ENCODE data around the gene SCUBE1.

SCUBE1 gene

GRCh38 chr22:43200031-43200430 lies 143.1 kb downstream of the SCUBE1 start:
- no peaks in the 10 kb centered on the region for H3K9me3 ChIP-seq (ENCODE audit: low read depth, low read length)
- H3K36me3 ChIP-seq (ENCODE audit: insufficient read depth, low read length): no peaks in the 10 kb centered on the region
- TF ChIP-seq POLR2AphosphoS5 (IDR thresholded peaks at IDR 0.05; ENCODE audit: borderline replicate concordance, low read depth, low read length) (no peak), EZH2 (IDR thresholded peaks at IDR 0.05) (no peak), FOXP2 (optimal IDR thresholded peaks at IDR 0.05; ENCODE audit: control extremely low read depth, extremely low read length, insufficient read depth) (no peak)
- no peak for DNase-seq (ENCODE audit: low read depth, low spot score)
- no peak overlapping the region for H3K27ac ChIP-seq
- H3K4me3 ChIP-seq: no peak overlapping the region
- H3K9ac ChIP-seq (ENCODE audit: insufficient read length): no peak overlapping the region

GRCh38 chr22:43199541-43199940 lies 143.6 kb downstream of the SCUBE1 start:
- no peaks in the 10 kb centered on the region for H3K9me3 ChIP-seq (ENCODE audit: low read depth, low read length)
- no peak overlapping the region for H3K4me3 ChIP-seq
- H3K9ac ChIP-seq (ENCODE audit: insufficient read length): no peak overlapping the region
- TF ChIP-seq POLR2AphosphoS5 (IDR thresholded peaks at IDR 0.05; ENCODE audit: borderline replicate concordance, low read depth, low read length) (no peak), EZH2 (IDR thresholded peaks at IDR 0.05) (no peak), FOXP2 (optimal IDR thresholded peaks at IDR 0.05; ENCODE audit: control extremely low read depth, extremely low read length, insufficient read depth) (no peak)
- H3K27ac ChIP-seq: no peak overlapping the region
- no peak for DNase-seq (ENCODE audit: low read depth, low spot score)
- no peaks in the 10 kb centered on the region for H3K36me3 ChIP-seq (ENCODE audit: insufficient read depth, low read length)

- Histone ChIP-seq H3K36me3 (ENCODE audit: insufficient read depth, low read length) (no peaks in the 10 kb centered on the region), H3K9ac (ENCODE audit: insufficient read length) (no peak overlapping the region)
- TF ChIP-seq EZH2 (IDR thresholded peaks at IDR 0.05): no peak
- no peak for TF ChIP-seq FOXP2 (optimal IDR thresholded peaks at IDR 0.05; ENCODE audit: control extremely low read depth, extremely low read length, insufficient read depth)
- no peak for TF ChIP-seq POLR2AphosphoS5 (IDR thresholded peaks at IDR 0.05; ENCODE audit: borderline replicate concordance, low read depth, low read length)
Observed at GRCh38 chr22:43198936-43199335, 144.2 kb downstream of the SCUBE1 start.

GRCh38 chr22:43198126-43198525 lies 145.0 kb downstream of the SCUBE1 start:
- Histone ChIP-seq H3K4me3 (no peak overlapping the region), H3K36me3 (ENCODE audit: insufficient read depth, low read length) (no peaks in the 10 kb centered on the region), H3K9me3 (ENCODE audit: low read depth, low read length) (no peaks in the 10 kb centered on the region), H3K9ac (ENCODE audit: insufficient read length) (no peak overlapping the region), H3K27ac (no peak overlapping the region)
- no peak for DNase-seq (ENCODE audit: low read depth, low spot score)
- TF ChIP-seq FOXP2 (optimal IDR thresholded peaks at IDR 0.05; ENCODE audit: control extremely low read depth, extremely low read length, insufficient read depth) (no peak), POLR2AphosphoS5 (IDR thresholded peaks at IDR 0.05; ENCODE audit: borderline replicate concordance, low read depth, low read length) (no peak), EZH2 (IDR thresholded peaks at IDR 0.05) (no peak)

More at GRCh38 chr22:43198936-43199335, 144.2 kb downstream of the SCUBE1 start:
- no peak overlapping the region for H3K27ac ChIP-seq
- H3K4me3 ChIP-seq: no peak overlapping the region
- DNase-seq (ENCODE audit: low read depth, low spot score): no peak
- no peaks in the 10 kb centered on the region for H3K9me3 ChIP-seq (ENCODE audit: low read depth, low read length)

- Histone ChIP-seq H3K36me3 (ENCODE audit: insufficient read depth, low read length) (no peaks in the 10 kb centered on the region), H3K9ac (ENCODE audit: insufficient read length) (no peak overlapping the region), H3K27ac (no peak overlapping the region), H3K4me3 (no peak overlapping the region), H3K9me3 (ENCODE audit: low read depth, low read length) (no peaks in the 10 kb centered on the region)
- TF ChIP-seq FOXP2 (optimal IDR thresholded peaks at IDR 0.05; ENCODE audit: control extremely low read depth, extremely low read length, insufficient read depth): no peak
- TF ChIP-seq EZH2 (IDR thresholded peaks at IDR 0.05): no peak
- no peak for TF ChIP-seq POLR2AphosphoS5 (IDR thresholded peaks at IDR 0.05; ENCODE audit: borderline replicate concordance, low read depth, low read length)
- DNase-seq (ENCODE audit: low read depth, low spot score): no peak
Observed at GRCh38 chr22:43197271-43197941, 145.8 kb downstream of the SCUBE1 start.

- TF ChIP-seq POLR2AphosphoS5 (IDR thresholded peaks at IDR 0.05; ENCODE audit: borderline replicate concordance, low read depth, low read length) (no peak), FOXP2 (optimal IDR thresholded peaks at IDR 0.05; ENCODE audit: control extremely low read depth, extremely low read length, insufficient read depth) (no peak)
- Histone ChIP-seq H3K4me3 (no peak overlapping the region), H3K36me3 (ENCODE audit: insufficient read depth, low read length) (no peaks in the 10 kb centered on the region), H3K27ac (no peak overlapping the region), H3K9ac (ENCODE audit: insufficient read length) (no peak overlapping the region), H3K9me3 (ENCODE audit: low read depth, low read length) (no peaks in the 10 kb centered on the region)
- no peak for DNase-seq (ENCODE audit: low read depth, low spot score)
Observed at GRCh38 chr22:43191831-43192230, 151.3 kb downstream of the SCUBE1 start.

- no peaks in the 10 kb centered on the region for H3K9me3 ChIP-seq (ENCODE audit: low read depth, low read length)
- TF ChIP-seq FOXP2 (optimal IDR thresholded peaks at IDR 0.05; ENCODE audit: control extremely low read depth, extremely low read length, insufficient read depth) (no peak), EZH2 (IDR thresholded peaks at IDR 0.05) (no peak), POLR2AphosphoS5 (IDR thresholded peaks at IDR 0.05; ENCODE audit: borderline replicate concordance, low read depth, low read length) (no peak)
Observed at GRCh38 chr22:43188829-43189545, 154.2 kb downstream of the SCUBE1 start.

GRCh38 chr22:43187171-43188099 lies 155.7 kb downstream of the SCUBE1 start:
- Histone ChIP-seq H3K27ac (peak overlapping the region; percentile 92), H3K9me3 (ENCODE audit: low read depth, low read length) (no peaks in the 10 kb centered on the region), H3K36me3 (ENCODE audit: insufficient read depth, low read length) (peaks cover 5% of the 10 kb centered on the region; the same call in 1 of the 2 replicates), H3K4me3 (peak overlapping the region; percentile 83), H3K9ac (ENCODE audit: insufficient read length) (peak overlapping the region; percentile 76)
- DNase-seq (ENCODE audit: low read depth, low spot score): peak; percentile 63
- TF ChIP-seq POLR2AphosphoS5 (IDR thresholded peaks at IDR 0.05; ENCODE audit: borderline replicate concordance, low read depth, low read length) (peak; percentile 87), FOXP2 (optimal IDR thresholded peaks at IDR 0.05; ENCODE audit: control extremely low read depth, extremely low read length, insufficient read depth) (no peak)

More at GRCh38 chr22:43188829-43189545, 154.2 kb downstream of the SCUBE1 start:
- no peaks in the 10 kb centered on the region for H3K36me3 ChIP-seq (ENCODE audit: insufficient read depth, low read length)
- no peak overlapping the region for H3K4me3 ChIP-seq
- no peak overlapping the region for H3K9ac ChIP-seq (ENCODE audit: insufficient read length)
- DNase-seq (ENCODE audit: low read depth, low spot score): no peak
- peak overlapping the region; percentile 64; the same call in 1 of the 2 replicates for H3K27ac ChIP-seq
